ENCODE data around the gene GMPS.

Gene GMPS

GRCh38 chr3:155963570-155963969 lies 93.1 kb downstream of the GMPS start:
- Histone ChIP-seq H3K9me3 (ENCODE audit: control insufficient read depth, insufficient read depth, low read depth, low read length) (no peaks in the 10 kb centered on the region), H3K27ac (ENCODE audit: low read depth, low read length) (no peak overlapping the region), H3K9ac (ENCODE audit: low read length) (no peak overlapping the region), H3K4me3 (ENCODE audit: low read depth, low read length) (no peak overlapping the region), H3K27me3 (ENCODE audit: control insufficient read depth, insufficient read depth, low read length) (no peaks in the 10 kb centered on the region), H3K36me3 (ENCODE audit: control insufficient read depth, insufficient read depth, low read length) (no peaks in the 10 kb centered on the region), H3K4me1 (ENCODE audit: control insufficient read depth, insufficient read depth, low read length) (no peaks in the 10 kb centered on the region)

GRCh38 chr3:155970398-155970797 lies 99.9 kb downstream of the GMPS start:
- no peak overlapping the region for H3K4me3 ChIP-seq (ENCODE audit: low read depth, low read length)
- peaks cover 14% of the 10 kb centered on the region for H3K9me3 ChIP-seq (ENCODE audit: control insufficient read depth, insufficient read depth, low read depth, low read length)
- no peaks in the 10 kb centered on the region for H3K27me3 ChIP-seq (ENCODE audit: control insufficient read depth, insufficient read depth, low read length)
- no peaks in the 10 kb centered on the region for H3K4me1 ChIP-seq (ENCODE audit: control insufficient read depth, insufficient read depth, low read length)
- H3K9ac ChIP-seq (ENCODE audit: low read length), result no peak overlapping the region
- H3K36me3 ChIP-seq (ENCODE audit: control insufficient read depth, insufficient read depth, low read length), result no peaks in the 10 kb centered on the region
- H3K27ac ChIP-seq (ENCODE audit: low read depth, low read length), result no peak overlapping the region

- no peaks in the 10 kb centered on the region for H3K4me1 ChIP-seq (ENCODE audit: control insufficient read depth, insufficient read depth, low read length)
- peaks cover 14% of the 10 kb centered on the region for H3K9me3 ChIP-seq (ENCODE audit: control insufficient read depth, insufficient read depth, low read depth, low read length)
- H3K4me3 ChIP-seq (ENCODE audit: low read depth, low read length), result no peak overlapping the region
- no peaks in the 10 kb centered on the region for H3K36me3 ChIP-seq (ENCODE audit: control insufficient read depth, insufficient read depth, low read length)
- no peak overlapping the region for H3K9ac ChIP-seq (ENCODE audit: low read length)
- no peak overlapping the region for H3K27ac ChIP-seq (ENCODE audit: low read depth, low read length)
- H3K27me3 ChIP-seq (ENCODE audit: control insufficient read depth, insufficient read depth, low read length), result no peaks in the 10 kb centered on the region
Measured at GRCh38 chr3:155972885-155973584, 102.6 kb downstream of the GMPS start.

- Histone ChIP-seq H3K9me3 (ENCODE audit: control insufficient read depth, insufficient read depth, low read depth, low read length) (no peaks in the 10 kb centered on the region), H3K4me1 (ENCODE audit: control insufficient read depth, insufficient read depth, low read length) (no peaks in the 10 kb centered on the region), H3K9ac (ENCODE audit: low read length) (no peak overlapping the region), H3K27ac (ENCODE audit: low read depth, low read length) (no peak overlapping the region), H3K36me3 (ENCODE audit: control insufficient read depth, insufficient read depth, low read length) (no peaks in the 10 kb centered on the region), H3K27me3 (ENCODE audit: control insufficient read depth, insufficient read depth, low read length) (no peaks in the 10 kb centered on the region), H3K4me3 (ENCODE audit: low read depth, low read length) (no peak overlapping the region)
Measured at GRCh38 chr3:155978324-155978723, 107.9 kb downstream of the GMPS start.

GRCh38 chr3:155979746-155980145 lies 109.3 kb downstream of the GMPS start:
- no peak overlapping the region for H3K9ac ChIP-seq (ENCODE audit: low read length)

GRCh38 chr3:155981669-155982068 lies 111.2 kb downstream of the GMPS start:
- H3K36me3 ChIP-seq (ENCODE audit: control insufficient read depth, insufficient read depth, low read length), result no peaks in the 10 kb centered on the region
- no peaks in the 10 kb centered on the region for H3K27me3 ChIP-seq (ENCODE audit: control insufficient read depth, insufficient read depth, low read length)
- no peaks in the 10 kb centered on the region for H3K4me1 ChIP-seq (ENCODE audit: control insufficient read depth, insufficient read depth, low read length)
- H3K9ac ChIP-seq (ENCODE audit: low read length), result no peak overlapping the region
- H3K4me3 ChIP-seq (ENCODE audit: low read depth, low read length), result no peak overlapping the region
- no peaks in the 10 kb centered on the region for H3K9me3 ChIP-seq (ENCODE audit: control insufficient read depth, insufficient read depth, low read depth, low read length)
- H3K27ac ChIP-seq (ENCODE audit: low read depth, low read length), result no peak overlapping the region

More at GRCh38 chr3:155979746-155980145, 109.3 kb downstream of the GMPS start:
- Histone ChIP-seq H3K4me3 (ENCODE audit: low read depth, low read length) (no peak overlapping the region), H3K27ac (ENCODE audit: low read depth, low read length) (no peak overlapping the region), H3K4me1 (ENCODE audit: control insufficient read depth, insufficient read depth, low read length) (no peaks in the 10 kb centered on the region), H3K27me3 (ENCODE audit: control insufficient read depth, insufficient read depth, low read length) (no peaks in the 10 kb centered on the region), H3K9me3 (ENCODE audit: control insufficient read depth, insufficient read depth, low read depth, low read length) (no peaks in the 10 kb centered on the region), H3K36me3 (ENCODE audit: control insufficient read depth, insufficient read depth, low read length) (no peaks in the 10 kb centered on the region)

- Histone ChIP-seq H3K27me3 (ENCODE audit: control insufficient read depth, insufficient read depth, low read length) (no peaks in the 10 kb centered on the region), H3K9ac (ENCODE audit: low read length) (no peak overlapping the region), H3K27ac (ENCODE audit: low read depth, low read length) (no peak overlapping the region), H3K36me3 (ENCODE audit: control insufficient read depth, insufficient read depth, low read length) (no peaks in the 10 kb centered on the region), H3K4me1 (ENCODE audit: control insufficient read depth, insufficient read depth, low read length) (no peaks in the 10 kb centered on the region), H3K9me3 (ENCODE audit: control insufficient read depth, insufficient read depth, low read depth, low read length) (no peaks in the 10 kb centered on the region), H3K4me3 (ENCODE audit: low read depth, low read length) (no peak overlapping the region)
Measured at GRCh38 chr3:155983834-155984474, 113.5 kb downstream of the GMPS start.

- Histone ChIP-seq H3K9me3 (ENCODE audit: control insufficient read depth, insufficient read depth, low read depth, low read length) (no peaks in the 10 kb centered on the region), H3K4me1 (ENCODE audit: control insufficient read depth, insufficient read depth, low read length) (no peaks in the 10 kb centered on the region), H3K9ac (ENCODE audit: low read length) (no peak overlapping the region), H3K27me3 (ENCODE audit: control insufficient read depth, insufficient read depth, low read length) (no peaks in the 10 kb centered on the region), H3K27ac (ENCODE audit: low read depth, low read length) (no peak overlapping the region), H3K4me3 (ENCODE audit: low read depth, low read length) (no peak overlapping the region), H3K36me3 (ENCODE audit: control insufficient read depth, insufficient read depth, low read length) (no peaks in the 10 kb centered on the region)
Measured at GRCh38 chr3:155984791-155985417, 114.5 kb downstream of the GMPS start.

- Histone ChIP-seq H3K9ac (ENCODE audit: low read length) (no peak overlapping the region), H3K4me3 (ENCODE audit: low read depth, low read length) (no peak overlapping the region), H3K36me3 (ENCODE audit: control insufficient read depth, insufficient read depth, low read length) (no peaks in the 10 kb centered on the region), H3K4me1 (ENCODE audit: control insufficient read depth, insufficient read depth, low read length) (no peaks in the 10 kb centered on the region), H3K27ac (ENCODE audit: low read depth, low read length) (no peak overlapping the region), H3K27me3 (ENCODE audit: control insufficient read depth, insufficient read depth, low read length) (no peaks in the 10 kb centered on the region), H3K9me3 (ENCODE audit: control insufficient read depth, insufficient read depth, low read depth, low read length) (no peaks in the 10 kb centered on the region)
Measured at GRCh38 chr3:155989536-155989935, 119.1 kb downstream of the GMPS start.

- no peaks in the 10 kb centered on the region for H3K36me3 ChIP-seq (ENCODE audit: control insufficient read depth, insufficient read depth, low read length)
- no peaks in the 10 kb centered on the region for H3K27me3 ChIP-seq (ENCODE audit: control insufficient read depth, insufficient read depth, low read length)
- H3K9me3 ChIP-seq (ENCODE audit: control insufficient read depth, insufficient read depth, low read depth, low read length), result no peaks in the 10 kb centered on the region
- no peaks in the 10 kb centered on the region for H3K4me1 ChIP-seq (ENCODE audit: control insufficient read depth, insufficient read depth, low read length)
- no peak overlapping the region for H3K27ac ChIP-seq (ENCODE audit: low read depth, low read length)
- H3K4me3 ChIP-seq (ENCODE audit: low read depth, low read length), result no peak overlapping the region
- no peak overlapping the region for H3K9ac ChIP-seq (ENCODE audit: low read length)
Measured at GRCh38 chr3:155991212-155991611, 120.8 kb downstream of the GMPS start.

GRCh38 chr3:155991847-155992246 lies 121.4 kb downstream of the GMPS start:
- Histone ChIP-seq H3K4me1 (ENCODE audit: control insufficient read depth, insufficient read depth, low read length) (no peaks in the 10 kb centered on the region), H3K27ac (ENCODE audit: low read depth, low read length) (no peak overlapping the region), H3K27me3 (ENCODE audit: control insufficient read depth, insufficient read depth, low read length) (no peaks in the 10 kb centered on the region), H3K9me3 (ENCODE audit: control insufficient read depth, insufficient read depth, low read depth, low read length) (no peaks in the 10 kb centered on the region), H3K9ac (ENCODE audit: low read length) (no peak overlapping the region), H3K4me3 (ENCODE audit: low read depth, low read length) (no peak overlapping the region), H3K36me3 (ENCODE audit: control insufficient read depth, insufficient read depth, low read length) (no peaks in the 10 kb centered on the region)

Data from HUES6 (cell line).